IMR-90 (cell line): ENCODE measurements around the gene DEF6. TPM values are rescaled to one million over a fixed set of nuclear protein-coding genes. Genes with fewer than 3 reads are reported as not detected.

Experiments used
- ATAC-seq: fragments of 200-7000 bp; cut with Tn5 transposase; 2 replicates; pipeline ENCODE4 v1.9.1; 2020; ENCODE audit warnings: low read depth, mild to moderate bottlenecking, moderate library complexity
- BruUV-seq: library from RNA; stranded (reverse); fragments of 400-500 nt; replicated peaks from 2 replicates; lab custom pipeline; 2021; lab: Mats Ljungman, UMichigan
- CTCF ChIA-PET: fragments of 300-600 bp; formaldehyde crosslinking; extraction: SDS; loops from one replicate; lab custom pipeline; 2021; ENCODE audit warnings: antibody characterized with exemption; lab: Yijun Ruan, JAX
- POLR2A ChIA-PET: fragments of 300-600 bp; sonication (Branson Sonifier 250); formaldehyde crosslinking; loops from one replicate; lab custom pipeline; 2022; ENCODE audit warnings: antibody characterized with exemption; ENCODE audit not compliant: unreplicated experiment; lab: Charles Lee
- DNase-seq: peaks from one replicate; pipeline ENCODE4 v3.0.0; 2013
- H2AFZ ChIP-seq: replicated peaks from 2 replicates; pipeline ENCODE3; 2013; ENCODE audit warnings: low read length, mild to moderate bottlenecking; ENCODE audit not compliant: poor library complexity
- H2AK5ac ChIP-seq: 2 replicates; pipeline ENCODE4 v1.6.1; 2013; ENCODE audit warnings: low read depth, low read length, inconsistent platforms
- H2AK9ac ChIP-seq: replicated peaks from 2 replicates; pipeline ENCODE3; 2013; ENCODE audit warnings: mild to moderate bottlenecking, low read depth, low read length, moderate library complexity; ENCODE audit not compliant: poor library complexity
- H2BK120ac ChIP-seq: 2 replicates; pipeline ENCODE4 v1.6.1; 2013; ENCODE audit warnings: low read depth, low read length, inconsistent platforms
- H2BK15ac ChIP-seq: 3 replicates; pipeline ENCODE4 v1.6.1; 2013; ENCODE audit warnings: low read depth, low read length, inconsistent platforms
- H2BK20ac ChIP-seq: 2 replicates; pipeline ENCODE4 v1.6.1; 2013; ENCODE audit warnings: low read depth, mild to moderate bottlenecking, inconsistent platforms, low read length, moderate library complexity
- H2BK5ac ChIP-seq: 2 replicates; pipeline ENCODE4 v1.6.1; 2013; ENCODE audit warnings: mild to moderate bottlenecking, low read depth, low read length, inconsistent platforms; ENCODE audit not compliant: poor library complexity, severe bottlenecking
- H3K14ac ChIP-seq: replicated peaks from 2 replicates; pipeline ENCODE4 v1.6.1; 2013; ENCODE audit warnings: low read depth, low read length, inconsistent platforms
- H3K18ac ChIP-seq: 2 replicates; pipeline ENCODE4 v1.6.1; 2013; ENCODE audit warnings: low read depth, low read length, control low read depth
- H3K23ac ChIP-seq: 2 replicates; pipeline ENCODE4 v1.6.1; 2013; ENCODE audit warnings: low read depth, low read length, inconsistent platforms
- H3K27ac ChIP-seq: 2 replicates; pipeline ENCODE4 v1.5.1; 2013; ENCODE audit warnings: mild to moderate bottlenecking, control low read depth, low read length; ENCODE audit not compliant: insufficient read depth
- H3K27me3 ChIP-seq: 2 replicates; pipeline ENCODE4 v1.6.1; 2013; ENCODE audit warnings: low read length; ENCODE audit not compliant: control insufficient read depth, insufficient read depth
- H3K36me3 ChIP-seq: 2 replicates; pipeline ENCODE4 v1.6.1; 2013; ENCODE audit warnings: low read length, mixed read lengths; ENCODE audit not compliant: control insufficient read depth, insufficient read depth
- H3K4ac ChIP-seq: 2 replicates; pipeline ENCODE4 v1.6.1; 2013; ENCODE audit warnings: low read depth, low read length, inconsistent platforms
- H3K4me1 ChIP-seq: 2 replicates; pipeline ENCODE4 v1.6.1; 2013; ENCODE audit warnings: low read length, mixed read lengths; ENCODE audit not compliant: control insufficient read depth, insufficient read depth
- H3K4me2 ChIP-seq: 2 replicates; pipeline ENCODE4 v1.6.1; 2013; ENCODE audit warnings: low read depth, mild to moderate bottlenecking, control low read depth, low read length, moderate library complexity
- H3K4me3 ChIP-seq: 2 replicates; pipeline ENCODE4 v1.5.1; 2013; ENCODE audit warnings: low read depth, mild to moderate bottlenecking, control low read depth, low read length, moderate library complexity; ENCODE audit not compliant: insufficient read depth
- H3K56ac ChIP-seq: 2 replicates; pipeline ENCODE4 v1.6.1; 2013; ENCODE audit warnings: low read length, inconsistent platforms; ENCODE audit not compliant: insufficient read depth; ENCODE audit errors: extremely low read depth
- H3K79me1 ChIP-seq, 2 experiments: 2 replicates each; pipeline ENCODE4 v1.6.1; 2013; ENCODE audit warnings: low read length in 2 of 2, inconsistent platforms in 1 of 2, low read depth in 1 of 2
- H3K9ac ChIP-seq: 2 replicates; pipeline ENCODE4 v1.6.1; 2013; ENCODE audit warnings: low read depth, low read length, control low read depth
- H3K9me1 ChIP-seq: 2 replicates; pipeline ENCODE4 v1.6.1; 2013; ENCODE audit warnings: low read length, inconsistent platforms; ENCODE audit not compliant: insufficient read depth
- H3K9me3 ChIP-seq: 2 replicates; pipeline ENCODE4 v1.6.1; 2013; ENCODE audit warnings: low read length; ENCODE audit not compliant: control insufficient read depth, insufficient read depth
- H4K20me1 ChIP-seq: 2 replicates; pipeline ENCODE4 v1.6.1; 2013; ENCODE audit warnings: low read length, inconsistent platforms; ENCODE audit not compliant: insufficient read depth
- H4K5ac ChIP-seq: 2 replicates; pipeline ENCODE4 v1.6.1; 2013; ENCODE audit warnings: mild to moderate bottlenecking, low read depth, low read length, control low read depth
- H4K8ac ChIP-seq, 2 experiments: 2 replicates each; pipeline ENCODE4 v1.6.1; 2013; ENCODE audit warnings: low read depth in 2 of 2, low read length in 2 of 2, control low read depth in 1 of 2, inconsistent platforms in 1 of 2
- H4K91ac ChIP-seq: 2 replicates; pipeline ENCODE4 v1.6.1; 2013; ENCODE audit warnings: low read depth, low read length, inconsistent platforms; ENCODE audit not compliant: insufficient read depth
- BHLHE40 ChIP-seq: fragments of 150-350 bp; IDR thresholded peaks from 2 replicates; pipeline ENCODE4 v1.6.1; 2016; ENCODE audit warnings: mild to moderate bottlenecking, low read depth, low read length
- CEBPB ChIP-seq: IDR thresholded peaks from 2 replicates; pipeline ENCODE4 v1.6.1; 2012; ENCODE audit warnings: low read depth, low read length, improper control_type of control experiment
- CHD1 ChIP-seq: IDR thresholded peaks from 2 replicates; pipeline ENCODE4 v1.6.1; 2012; ENCODE audit warnings: low read depth, low read length, improper control_type of control experiment
- CTCF ChIP-seq: conservative IDR thresholded peaks from 2 replicates; pipeline ENCODE4 v1.5.1; 2012; ENCODE audit warnings: mild to moderate bottlenecking, low read depth, low read length, improper control_type of control experiment
- ELK1 ChIP-seq: fragments of 150-350 bp; IDR thresholded peaks from 2 replicates; pipeline ENCODE4 v1.6.1; 2016; ENCODE audit warnings: low read depth, mild to moderate bottlenecking, low read length, moderate library complexity, borderline replicate concordance
- FOS ChIP-seq: fragments of 150-350 bp; IDR thresholded peaks from 2 replicates; pipeline ENCODE4 v1.6.1; 2016; ENCODE audit warnings: low read depth, low read length
- MAFK ChIP-seq: IDR thresholded peaks from 2 replicates; pipeline ENCODE4 v1.6.1; 2012; ENCODE audit warnings: low read depth, low read length, improper control_type of control experiment
- MAZ ChIP-seq: IDR thresholded peaks from 2 replicates; pipeline ENCODE4 v1.6.1; 2012; ENCODE audit warnings: low read depth, mild to moderate bottlenecking, low read length, improper control_type of control experiment, moderate library complexity, borderline replicate concordance
- MXI1 ChIP-seq: IDR thresholded peaks from 2 replicates; pipeline ENCODE4 v1.6.1; 2012; ENCODE audit warnings: low read depth, mild to moderate bottlenecking, low read length, moderate library complexity, borderline replicate concordance
- NFE2L2 ChIP-seq: fragments of 150-350 bp; IDR thresholded peaks from 2 replicates; pipeline ENCODE4 v1.6.1; 2016; ENCODE audit warnings: low read depth, mild to moderate bottlenecking, low read length
- POLR2A ChIP-seq: IDR thresholded peaks from 2 replicates; pipeline ENCODE4 v1.6.1; 2012; ENCODE audit warnings: mild to moderate bottlenecking, low read depth, low read length
- RAD21 ChIP-seq: IDR thresholded peaks from 2 replicates; pipeline ENCODE4 v1.6.1; 2012; ENCODE audit warnings: low read length, improper control_type of control experiment
- RCOR1 ChIP-seq: IDR thresholded peaks from 2 replicates; pipeline ENCODE4 v1.6.1; 2012; ENCODE audit warnings: mild to moderate bottlenecking, low read length, improper control_type of control experiment; ENCODE audit not compliant: insufficient replicate concordance
- RFX5 ChIP-seq: IDR thresholded peaks from 2 replicates; pipeline ENCODE4 v1.8.0; 2012; ENCODE audit warnings: low read depth, mild to moderate bottlenecking, low read length, moderate library complexity
- SMC3 ChIP-seq: fragments of 150-350 bp; IDR thresholded peaks from 2 replicates; pipeline ENCODE4 v1.6.1; 2016; ENCODE audit warnings: low read depth, mild to moderate bottlenecking, antibody characterized with exemption, low read length, moderate library complexity
- USF2 ChIP-seq: fragments of 150-350 bp; IDR thresholded peaks from 2 replicates; pipeline ENCODE4 v1.6.1; 2017; ENCODE audit warnings: mild to moderate bottlenecking, antibody characterized with exemption, low read length, low read depth
- dilution Hi-C: fragments of 300-500 bp; cut with HindIII; formaldehyde crosslinking; loops from one replicate; pipeline ENCODE4 v1.14.3; 2018; ENCODE audit warnings: low sequenced_read_pairs; ENCODE audit not compliant: unreplicated experiment
- in situ Hi-C: fragments of 300-500 bp; cut with MboI; formaldehyde crosslinking; loops from 3 replicates; pipeline ENCODE4 v1.14.3; 2019; ENCODE audit warnings: low sequenced_read_pairs, inconsistent platforms, mixed read lengths
- intact Hi-C: fragments of 100-400 bp; cut with micrococcal nuclease; formaldehyde crosslinking; loops from 2 replicates; pipeline ENCODE4 v1.10.0; 2022
- polyA plus RNA-seq, 3 experiments: library from polyadenylated mRNA; depleted of rRNA; stranded (reverse); fragments of >200 nt; gene quantifications; 2 replicates each; pipeline ENCODE4 v1.2.3, GENCODE V29; 2012; ENCODE audit warnings: low replicate concordance in 1 of 3
- total RNA-seq: library from RNA; depleted of rRNA; stranded (reverse); fragments of >200 nt; gene quantifications from 2 replicates; pipeline ENCODE4 v1.2.3, GENCODE V29; 2012

The DEF6 gene
- total and polyA plus RNA-seq, 2 of the 4 experiments (the other 2 are of a cell fraction), result 2.5 to 4.2 TPM

GRCh38 chr6:35366204-35366596 lies 68.6 kb downstream of the DEF6 start:
- ATAC-seq, result no peak
- H3K14ac ChIP-seq, result no peak overlapping the region
- H3K27me3 ChIP-seq, result no peaks in the 10 kb centered on the region
- no peak overlapping the region for H3K9ac ChIP-seq
- H2BK15ac ChIP-seq, result no peak overlapping the region
- H3K23ac ChIP-seq, result no peak overlapping the region
- peak overlapping the region; percentile 44; the same call in 1 of the 2 replicates for H3K4ac ChIP-seq
- H2AFZ ChIP-seq, result no peak overlapping the region
- H2BK120ac ChIP-seq, result no peak overlapping the region
- no peak overlapping the region for H4K8ac ChIP-seq
- H3K27ac ChIP-seq, result no peak overlapping the region
- H3K9me1 ChIP-seq, result peaks cover 40% of the 10 kb centered on the region
- peak overlapping the region; percentile 29 for H2BK5ac ChIP-seq
- no peak for DNase-seq
- no TSS peak for BruUV-seq
- no peak overlapping the region for H3K18ac ChIP-seq
- ChIA-PET CTCF (no interaction called here), POLR2A (no interaction called here)
- H2AK5ac ChIP-seq, result no peak overlapping the region
- no peak overlapping the region for H4K91ac ChIP-seq
- no peak overlapping the region for H3K4me2 ChIP-seq
- intact Hi-C loops, result no loop called here
- H2BK20ac ChIP-seq, result no peak overlapping the region
- H3K56ac ChIP-seq, result no peak overlapping the region
- H4K20me1 ChIP-seq, result peaks cover 31% of the 10 kb centered on the region
- H3K9me3 ChIP-seq, result no peaks in the 10 kb centered on the region
- in situ Hi-C loops, result no loop called here
- H3K4me3 ChIP-seq, result no peak overlapping the region
- peaks cover 29% of the 10 kb centered on the region for H3K4me1 ChIP-seq
- H4K5ac ChIP-seq, result no peak overlapping the region
- no peak overlapping the region for H2AK9ac ChIP-seq
- H3K79me1 ChIP-seq, result peaks cover 42 to 84% of the 10 kb centered on the region in 2 experiments
- peaks cover 11% of the 10 kb centered on the region for H3K36me3 ChIP-seq
- no peak for TF ChIP-seq FOS
- no peak for TF ChIP-seq RFX5
- TF ChIP-seq SMC3, result no peak
- no peak for TF ChIP-seq RCOR1
- TF ChIP-seq MAFK, result no peak
- no peak for TF ChIP-seq NFE2L2
- no peak for TF ChIP-seq USF2
- TF ChIP-seq RAD21, result no peak
- TF ChIP-seq CEBPB, result no peak
- no peak for TF ChIP-seq ELK1
- no peak for TF ChIP-seq CHD1
- no peak for TF ChIP-seq MXI1
- no peak for TF ChIP-seq MAZ
- no peak for TF ChIP-seq POLR2A
- TF ChIP-seq CTCF, result no peak
- TF ChIP-seq BHLHE40, result no peak
- dilution Hi-C loops, result no loop called here
